Liver (tissue), 3 donors: Measurements from ENCODE around the gene NUPR1.

Experiments
- ATF3 ChIP-seq: IDR thresholded peaks from 2 replicates; pipeline ENCODE4 v1.6.1; 2016; ENCODE audit warnings: antibody characterized with exemption
- CTCF ChIP-seq: fragments of 150-350 bp; IDR thresholded peaks from 2 replicates; pipeline ENCODE4 v1.5.1; 2017; ENCODE audit warnings: improper control_type of control experiment, low read depth, low read length; ENCODE audit not compliant: missing input control
- EGR1 ChIP-seq, 2 donors: IDR thresholded peaks; 2 replicates each; pipeline ENCODE4 v1.6.1; 2016 to 2018; ENCODE audit warnings: antibody characterized with exemption in 2 of 2, low read depth in 2 of 2
- FOXA1 ChIP-seq: IDR thresholded peaks from 2 replicates; pipeline ENCODE4 v1.6.1; 2016; ENCODE audit warnings: antibody characterized with exemption
- HNF4G ChIP-seq: IDR thresholded peaks from 2 replicates; pipeline ENCODE4 v1.6.1; 2016; ENCODE audit warnings: antibody characterized with exemption
- JUND ChIP-seq, 2 donors: IDR thresholded peaks; 2 replicates each; pipeline ENCODE4 v1.6.1; 2016; ENCODE audit warnings: antibody characterized with exemption in 2 of 2
- MAX ChIP-seq: IDR thresholded peaks from 2 replicates; pipeline ENCODE4 v1.6.1; 2016; ENCODE audit warnings: antibody characterized with exemption
- RAD21 ChIP-seq, 2 donors: IDR thresholded peaks; 2 replicates each; pipeline ENCODE4 v1.6.1; 2016; ENCODE audit warnings: antibody characterized with exemption in 2 of 2, mild to moderate bottlenecking in 2 of 2
- REST ChIP-seq: IDR thresholded peaks from 2 replicates; pipeline ENCODE4 v1.6.1; 2016; ENCODE audit warnings: antibody characterized with exemption, mild to moderate bottlenecking
- SP1 ChIP-seq: IDR thresholded peaks from 2 replicates; pipeline ENCODE4 v1.6.1; 2018; ENCODE audit warnings: antibody characterized with exemption, mild to moderate bottlenecking
- TAF1 ChIP-seq: conservative IDR thresholded peaks from 2 replicates; pipeline ENCODE4 v1.6.1; 2016; ENCODE audit warnings: antibody characterized with exemption, mild to moderate bottlenecking
- YY1 ChIP-seq: IDR thresholded peaks from 2 replicates; pipeline ENCODE4 v1.6.1; 2016; ENCODE audit warnings: antibody characterized with exemption, mild to moderate bottlenecking
- ZBTB33 ChIP-seq: IDR thresholded peaks from 2 replicates; pipeline ENCODE4 v1.6.1; 2016; ENCODE audit warnings: antibody characterized with exemption
- donor health status: healthy.
- donor health status: healthy.

GRCh38 chr16:28503470-28504259 is 35.1 kb downstream of the NUPR1 start:
- no peak for TF ChIP-seq CTCF
- TF ChIP-seq MAX = no peak
- TF ChIP-seq ZBTB33 = no peak
- TF ChIP-seq RAD21 (IDR thresholded peaks at IDR 0.05) = no peak
- no peak for TF ChIP-seq FOXA1
- TF ChIP-seq YY1 = no peak
- no peak for TF ChIP-seq TAF1
- TF ChIP-seq EGR1 (IDR thresholded peaks at IDR 0.05; ENCODE audit: low read depth in 2 of 2) = no peak
- TF ChIP-seq REST = no peak
- no peak for TF ChIP-seq ATF3
- no peak for TF ChIP-seq SP1
- TF ChIP-seq JUND (IDR thresholded peaks at IDR 0.05) = no peak
- TF ChIP-seq HNF4G = no peak
